HEK293 (cell line): ENCODE measurements around the gene BPIFB4.

ENCODE experiments used
- CTCF ChIP-seq: fragments of 450-650 bp; formaldehyde crosslinking; IDR thresholded peaks from 2 replicates; pipeline ENCODE4 v1.5.1; 2016; ENCODE audit warnings: missing biosample characterization, missing genetic modification characterization
- KLF8 ChIP-seq: fragments of 450-650 bp; formaldehyde crosslinking; IDR thresholded peaks from 2 replicates; pipeline ENCODE4 v1.5.1; 2016; ENCODE audit warnings: missing biosample characterization, missing genetic modification characterization
- RBAK ChIP-seq: fragments of 450-650 bp; formaldehyde crosslinking; IDR thresholded peaks from 2 replicates; pipeline ENCODE4 v1.5.1; 2016; ENCODE audit warnings: missing biosample characterization, missing genetic modification characterization
- SCRT1 ChIP-seq: fragments of 450-650 bp; formaldehyde crosslinking; IDR thresholded peaks from 2 replicates; pipeline ENCODE4 v1.5.1; 2016; ENCODE audit warnings: missing biosample characterization, missing genetic modification characterization, borderline replicate concordance
- SETDB1 ChIP-seq: IDR thresholded peaks from one replicate; pipeline ENCODE4 v1.6.1; 2017; ENCODE audit warnings: mild to moderate bottlenecking, low read length, moderate library complexity, mixed read lengths; ENCODE audit not compliant: insufficient read length
- ZBTB26 ChIP-seq: fragments of 450-650 bp; formaldehyde crosslinking; optimal IDR thresholded peaks from 2 replicates; pipeline ENCODE3; 2016; ENCODE audit warnings: missing biosample characterization, mild to moderate bottlenecking, missing genetic modification characterization
- ZNF274 ChIP-seq, 2 experiments: fragments of 200-500 bp in 1 of 2; fragments of 450-650 bp in 1 of 2; sonication (Bioruptor generic) in 1 of 2; formaldehyde crosslinking in 1 of 2; IDR thresholded peaks; 2 replicates each; pipeline versions ENCODE4 v1.5.1 to v1.6.1; 2014 to 2016; ENCODE audit warnings: borderline replicate concordance in 1 of 2, inconsistent platforms in 1 of 2, low read length in 1 of 2, missing biosample characterization in 1 of 2, missing genetic modification characterization in 1 of 2
- ZNF362 ChIP-seq: fragments of 450-650 bp; formaldehyde crosslinking; IDR thresholded peaks from 2 replicates; pipeline ENCODE4 v1.5.1; 2016; ENCODE audit warnings: missing biosample characterization, missing genetic modification characterization
- ZNF416 ChIP-seq: fragments of 450-650 bp; formaldehyde crosslinking; IDR thresholded peaks from 2 replicates; pipeline ENCODE4 v1.5.1; 2016; ENCODE audit warnings: missing biosample characterization, missing genetic modification characterization
- ZNF549 ChIP-seq: fragments of 450-650 bp; IDR thresholded peaks from 2 replicates; pipeline ENCODE4 v1.5.1; 2018; ENCODE audit warnings: missing biosample characterization, missing genetic modification characterization, mild to moderate bottlenecking, inconsistent platforms, moderate library complexity
- ZNF561 ChIP-seq: fragments of 450-650 bp; IDR thresholded peaks from 2 replicates; pipeline ENCODE4 v1.5.1; 2018; ENCODE audit warnings: missing biosample characterization, missing genetic modification characterization, borderline replicate concordance
- ZNF639 ChIP-seq: fragments of 450-650 bp; formaldehyde crosslinking; IDR thresholded peaks from 2 replicates; pipeline ENCODE4 v1.5.1; 2016; ENCODE audit warnings: missing biosample characterization, missing genetic modification characterization
- ZNF785 ChIP-seq: fragments of 450-650 bp; formaldehyde crosslinking; IDR thresholded peaks from 2 replicates; pipeline ENCODE4 v1.5.1; 2016; ENCODE audit warnings: missing biosample characterization, missing genetic modification characterization

GRCh38 chr20:33158637-33159385 is 79.4 kb downstream of the BPIFB4 start:
- TF ChIP-seq KLF8 (tag by site-specific recombination), result no peak
- TF ChIP-seq ZNF561 (tag by site-specific recombination), result no peak
- TF ChIP-seq SETDB1, result no peak
- TF ChIP-seq ZNF362 (tag by site-specific recombination), result no peak
- no peak for TF ChIP-seq ZNF416 (tag by site-specific recombination)
- no peak for TF ChIP-seq CTCF
- no peak for TF ChIP-seq SCRT1 (tag by site-specific recombination)
- no peak for TF ChIP-seq ZBTB26
- TF ChIP-seq ZNF274 (IDR thresholded peaks at IDR 0.05; ENCODE audit: low read length), result no peak
- no peak for TF ChIP-seq ZNF274 (tag by site-specific recombination; IDR thresholded peaks at IDR 0.05; ENCODE audit: borderline replicate concordance)
- TF ChIP-seq ZNF639 (tag by site-specific recombination), result no peak
- TF ChIP-seq ZNF785, result no peak
- no peak for TF ChIP-seq ZNF549 (tag by site-specific recombination)
- TF ChIP-seq RBAK (tag by site-specific recombination), result no peak
